Fibroblast of lung (primary cell): ENCODE results near the gene RIC8B. TPM values are rescaled to one million over a fixed set of nuclear protein-coding genes. Genes with fewer than 3 reads are reported as not detected.

ENCODE experiments used
- DNase-seq, 2 donors: peaks; one replicate each; pipeline versions ENCODE4 v3.0.0 to v3.0.0-alpha.2; 2010; ENCODE audit warnings: low read depth in 2 of 2
- H2AFZ ChIP-seq: 2 replicates; pipeline ENCODE4 v1.5.1; 2012; ENCODE audit warnings: low read length, control low read depth, inconsistent platforms
- H3K27ac ChIP-seq: 2 replicates; pipeline ENCODE4 v1.5.1; 2011; ENCODE audit warnings: low read length, control low read depth; ENCODE audit not compliant: insufficient read depth
- H3K27me3 ChIP-seq: 2 replicates; pipeline ENCODE4 v1.5.1; 2011; ENCODE audit warnings: mild to moderate bottlenecking, low read length; ENCODE audit not compliant: control insufficient read depth, insufficient read depth
- H3K36me3 ChIP-seq: 2 replicates; pipeline ENCODE4 v1.5.1; 2011; ENCODE audit warnings: low read length; ENCODE audit not compliant: control insufficient read depth, insufficient read depth
- H3K4me1 ChIP-seq: 2 replicates; pipeline ENCODE4 v1.5.1; 2011; ENCODE audit warnings: low read length; ENCODE audit not compliant: control insufficient read depth, insufficient read depth; ENCODE audit errors: extremely low read depth
- H3K4me2 ChIP-seq: 2 replicates; pipeline ENCODE4 v1.5.1; 2011; ENCODE audit warnings: low read length, control low read depth; ENCODE audit not compliant: insufficient read depth; ENCODE audit errors: extremely low read depth
- H3K4me3 ChIP-seq, 4 experiments: fragments of 200-600 bp in 1 of 4; sonication (generic) in 1 of 4; replicated peaks in 1 of 4; 2 replicates each; pipeline ENCODE4 v1.5.1; 2011 to 2016; ENCODE audit warnings: low read length in 4 of 4, low read depth in 3 of 4, mild to moderate bottlenecking in 3 of 4, control low read depth in 2 of 4, inconsistent platforms in 1 of 4, mixed read lengths in 1 of 4; ENCODE audit not compliant: insufficient read depth in 1 of 4; ENCODE audit errors: control extremely low read depth in 1 of 4
- H3K79me2 ChIP-seq: 2 replicates; pipeline ENCODE4 v1.5.1; 2012; ENCODE audit warnings: mild to moderate bottlenecking, low read length, inconsistent platforms; ENCODE audit not compliant: control insufficient read depth, insufficient read depth
- H3K9ac ChIP-seq: 2 replicates; pipeline ENCODE4 v1.5.1; 2011; ENCODE audit warnings: mild to moderate bottlenecking, low read length, control low read depth; ENCODE audit not compliant: insufficient read depth
- H3K9me3 ChIP-seq: 2 replicates; pipeline ENCODE4 v1.5.1; 2012; ENCODE audit warnings: low read depth, low read length; ENCODE audit not compliant: control insufficient read depth, insufficient read depth
- H4K20me1 ChIP-seq: 2 replicates; pipeline ENCODE4 v1.5.1; 2011; ENCODE audit warnings: low read length; ENCODE audit not compliant: control insufficient read depth, insufficient read depth; ENCODE audit errors: extremely low read depth
- EZH2 ChIP-seq: IDR thresholded peaks from 2 replicates; pipeline ENCODE4 v1.5.1; 2012; ENCODE audit warnings: low read length, control low read depth, mild to moderate bottlenecking; ENCODE audit errors: missing control alignments
- polyA plus RNA-seq, 2 donors: library from polyadenylated mRNA; depleted of rRNA in 1 of 2; stranded (reverse) in 1 of 2; unstranded in 1 of 2; fragments of >200 nt; gene quantifications; 2 replicates each; pipeline ENCODE4 v1.2.1, GENCODE V29; 2011 to 2012; ENCODE audit warnings: missing spikeins in 1 of 2
- total RNA-seq: library from RNA; depleted of rRNA; stranded (reverse); fragments of >200 nt; gene quantifications from 2 replicates; pipeline ENCODE4 v1.2.1, GENCODE V29; 2014
- TF ChIP-seq, protein P1 (sequence below), 2 donors: IDR thresholded peaks in 1 of 2; conservative IDR thresholded peaks in 1 of 2; 1 replicate in 1 of 2; 2 replicates in 1 of 2; pipeline ENCODE4 v1.5.1; 2011 to 2012; ENCODE audit warnings: low read length in 2 of 2, control low read depth in 1 of 2, inconsistent platforms in 1 of 2, low read depth in 1 of 2, mild to moderate bottlenecking in 1 of 2

The RIC8B gene
- total and polyA plus RNA-seq, 2 donors (not counting 1 experiment from before 2014, with no cell fraction given), result 9.2 to 11.6 TPM

GRCh38 chr12:106907846-106908245 is 133.4 kb downstream of the RIC8B start:
- TF ChIP-seq EZH2, result no peak
- TF ChIP-seq, protein P1, sequence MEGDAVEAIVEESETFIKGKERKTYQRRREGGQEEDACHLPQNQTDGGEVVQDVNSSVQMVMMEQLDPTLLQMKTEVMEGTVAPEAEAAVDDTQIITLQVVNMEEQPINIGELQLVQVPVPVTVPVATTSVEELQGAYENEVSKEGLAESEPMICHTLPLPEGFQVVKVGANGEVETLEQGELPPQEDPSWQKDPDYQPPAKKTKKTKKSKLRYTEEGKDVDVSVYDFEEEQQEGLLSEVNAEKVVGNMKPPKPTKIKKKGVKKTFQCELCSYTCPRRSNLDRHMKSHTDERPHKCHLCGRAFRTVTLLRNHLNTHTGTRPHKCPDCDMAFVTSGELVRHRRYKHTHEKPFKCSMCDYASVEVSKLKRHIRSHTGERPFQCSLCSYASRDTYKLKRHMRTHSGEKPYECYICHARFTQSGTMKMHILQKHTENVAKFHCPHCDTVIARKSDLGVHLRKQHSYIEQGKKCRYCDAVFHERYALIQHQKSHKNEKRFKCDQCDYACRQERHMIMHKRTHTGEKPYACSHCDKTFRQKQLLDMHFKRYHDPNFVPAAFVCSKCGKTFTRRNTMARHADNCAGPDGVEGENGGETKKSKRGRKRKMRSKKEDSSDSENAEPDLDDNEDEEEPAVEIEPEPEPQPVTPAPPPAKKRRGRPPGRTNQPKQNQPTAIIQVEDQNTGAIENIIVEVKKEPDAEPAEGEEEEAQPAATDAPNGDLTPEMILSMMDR (conservative IDR thresholded peaks at IDR 0.05 in 1 of 2, IDR thresholded peaks at IDR 0.05 in 1 of 2; ENCODE audit: low read depth in 1 of 2, low read length in 2 of 2), result no peak
- Histone ChIP-seq H3K4me1 (peaks cover 2% of the 10 kb centered on the region), H3K27ac (no peak overlapping the region), H3K79me2 (no peaks in the 10 kb centered on the region), H3K27me3 (no peaks in the 10 kb centered on the region), H3K36me3 (no peaks in the 10 kb centered on the region), H3K9ac (no peak overlapping the region), H2AFZ (no peak overlapping the region), H4K20me1 (no peaks in the 10 kb centered on the region), H3K4me2 (no peak overlapping the region), H3K9me3 (no peaks in the 10 kb centered on the region), H3K4me3 (no peak overlapping the region)
- DNase-seq, result no peak

DNA sequence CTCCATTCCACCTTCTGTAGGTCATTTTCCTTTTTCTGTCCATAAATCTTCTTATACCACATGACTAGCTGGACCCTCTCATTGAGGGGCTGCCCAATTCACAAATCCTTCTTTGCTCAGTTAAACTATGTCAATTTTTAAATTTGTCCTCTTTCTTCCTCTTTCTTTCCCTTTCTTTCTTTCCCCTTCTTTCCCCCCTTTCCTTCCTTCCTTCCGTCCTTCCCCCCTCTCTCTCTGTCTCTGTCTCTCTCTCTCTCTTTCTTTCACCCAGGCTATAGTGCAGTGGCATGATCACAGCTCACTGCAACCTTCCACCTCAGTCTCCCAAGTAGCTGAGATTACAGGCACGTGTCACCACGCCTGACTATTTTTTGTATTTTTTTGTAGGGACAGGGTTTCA is 134.1 kb downstream of the RIC8B start:
- Histone ChIP-seq H3K27me3 (no peaks in the 10 kb centered on the region), H3K9me3 (no peaks in the 10 kb centered on the region), H4K20me1 (no peaks in the 10 kb centered on the region), H3K79me2 (no peaks in the 10 kb centered on the region), H3K27ac (no peak overlapping the region), H3K4me3 (no peak overlapping the region), H3K9ac (no peak overlapping the region), H3K4me2 (no peak overlapping the region), H2AFZ (no peak overlapping the region), H3K36me3 (no peaks in the 10 kb centered on the region), H3K4me1 (no peaks in the 10 kb centered on the region)
- no peak for DNase-seq
- TF ChIP-seq EZH2, result no peak
- TF ChIP-seq, protein P1 (conservative IDR thresholded peaks at IDR 0.05 in 1 of 2, IDR thresholded peaks at IDR 0.05 in 1 of 2; ENCODE audit: low read depth in 1 of 2, low read length in 2 of 2), result no peak

DNA sequence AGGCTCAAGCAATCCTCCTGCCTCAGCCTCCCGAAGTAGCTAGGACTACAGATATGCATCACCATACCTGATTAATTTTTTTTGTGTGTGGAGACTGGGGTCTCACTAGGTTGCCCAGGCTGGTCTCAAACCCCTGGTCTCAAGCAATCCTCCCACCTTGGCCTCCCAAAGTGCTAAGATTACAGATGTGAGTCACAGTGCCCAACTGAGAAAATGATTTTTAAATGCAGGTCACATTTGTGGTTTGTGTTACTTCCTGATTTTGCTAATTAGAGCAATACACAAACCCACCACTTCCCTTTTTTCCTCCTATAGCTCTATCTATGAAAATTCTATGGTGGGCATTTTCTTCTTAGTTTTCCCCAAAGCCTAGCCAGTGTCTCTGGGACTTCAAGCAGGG is 135.7 kb downstream of the RIC8B start:
- no peak overlapping the region for H3K9ac ChIP-seq
- H3K27me3 ChIP-seq, result no peaks in the 10 kb centered on the region
- no peak overlapping the region for H2AFZ ChIP-seq
- no peak overlapping the region for H3K4me2 ChIP-seq
- H3K4me3 ChIP-seq, result no peak overlapping the region
- TF ChIP-seq, protein P1 (conservative IDR thresholded peaks at IDR 0.05 in 1 of 2, IDR thresholded peaks at IDR 0.05 in 1 of 2; ENCODE audit: low read depth in 1 of 2, low read length in 2 of 2), result no peak
- TF ChIP-seq EZH2, result no peak
- DNase-seq, result no peak
- no peaks in the 10 kb centered on the region for H3K79me2 ChIP-seq
- H3K27ac ChIP-seq, result no peak overlapping the region
- no peaks in the 10 kb centered on the region for H3K36me3 ChIP-seq
- no peaks in the 10 kb centered on the region for H4K20me1 ChIP-seq
- no peaks in the 10 kb centered on the region for H3K4me1 ChIP-seq
- H3K9me3 ChIP-seq, result no peaks in the 10 kb centered on the region
